RWPE1 (cell line): ENCODE data around the gene RPL36A.

Experiments
- CTCF ChIA-PET: fragments of 350-600 bp; sonication (Branson Sonifier 250); formaldehyde crosslinking; extraction: SDS; loops from one replicate; lab custom pipeline; 2021; lab: Yijun Ruan, JAX
- POLR2A ChIA-PET: fragments of 400-600 bp; formaldehyde crosslinking; extraction: SDS; loops from one replicate; lab custom pipeline; 2020; ENCODE audit warnings: antibody characterized with exemption; ENCODE audit not compliant: low non-redundant PET; lab: Yijun Ruan, JAX
- DNase-seq: peaks from one replicate; pipeline ENCODE4 v3.0.0; 2012; ENCODE audit warnings: low spot score
- H3K27ac ChIP-seq: fragments of 450-650 bp; 2 replicates; pipeline ENCODE4 v1.5.1; 2017
- TF ChIP-seq, protein P1 (sequence below): fragments of 450-650 bp; conservative IDR thresholded peaks from 2 replicates; pipeline ENCODE4 v1.5.1; 2017; ENCODE audit warnings: low read depth, mild to moderate bottlenecking

The RPL36A gene

DNA sequence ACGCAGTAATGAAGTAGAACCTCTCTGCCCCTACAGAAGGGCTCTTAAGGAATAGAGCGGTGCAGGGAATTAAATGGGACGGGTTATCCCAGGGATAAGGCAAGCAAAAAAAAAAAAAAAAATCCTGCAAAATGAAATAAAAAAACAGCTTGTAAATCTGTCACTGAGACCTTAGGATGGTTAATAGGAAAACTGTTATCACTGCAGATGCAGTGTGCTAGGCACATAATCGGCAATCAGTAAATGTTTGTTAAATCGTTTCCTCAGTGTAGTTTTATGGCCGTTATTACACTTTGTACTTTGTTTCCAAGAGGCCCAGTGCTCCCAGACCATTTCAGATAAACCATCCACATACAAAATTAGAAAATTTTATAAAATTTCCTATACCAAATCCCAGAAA is 18.2 kb downstream of the RPL36A start:
- DNase-seq: no peak
- ChIA-PET POLR2A (no interaction called here), CTCF (no interaction called here)
- TF ChIP-seq, protein P1, sequence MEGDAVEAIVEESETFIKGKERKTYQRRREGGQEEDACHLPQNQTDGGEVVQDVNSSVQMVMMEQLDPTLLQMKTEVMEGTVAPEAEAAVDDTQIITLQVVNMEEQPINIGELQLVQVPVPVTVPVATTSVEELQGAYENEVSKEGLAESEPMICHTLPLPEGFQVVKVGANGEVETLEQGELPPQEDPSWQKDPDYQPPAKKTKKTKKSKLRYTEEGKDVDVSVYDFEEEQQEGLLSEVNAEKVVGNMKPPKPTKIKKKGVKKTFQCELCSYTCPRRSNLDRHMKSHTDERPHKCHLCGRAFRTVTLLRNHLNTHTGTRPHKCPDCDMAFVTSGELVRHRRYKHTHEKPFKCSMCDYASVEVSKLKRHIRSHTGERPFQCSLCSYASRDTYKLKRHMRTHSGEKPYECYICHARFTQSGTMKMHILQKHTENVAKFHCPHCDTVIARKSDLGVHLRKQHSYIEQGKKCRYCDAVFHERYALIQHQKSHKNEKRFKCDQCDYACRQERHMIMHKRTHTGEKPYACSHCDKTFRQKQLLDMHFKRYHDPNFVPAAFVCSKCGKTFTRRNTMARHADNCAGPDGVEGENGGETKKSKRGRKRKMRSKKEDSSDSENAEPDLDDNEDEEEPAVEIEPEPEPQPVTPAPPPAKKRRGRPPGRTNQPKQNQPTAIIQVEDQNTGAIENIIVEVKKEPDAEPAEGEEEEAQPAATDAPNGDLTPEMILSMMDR: no peak
- H3K27ac ChIP-seq: no peak overlapping the region

DNA sequence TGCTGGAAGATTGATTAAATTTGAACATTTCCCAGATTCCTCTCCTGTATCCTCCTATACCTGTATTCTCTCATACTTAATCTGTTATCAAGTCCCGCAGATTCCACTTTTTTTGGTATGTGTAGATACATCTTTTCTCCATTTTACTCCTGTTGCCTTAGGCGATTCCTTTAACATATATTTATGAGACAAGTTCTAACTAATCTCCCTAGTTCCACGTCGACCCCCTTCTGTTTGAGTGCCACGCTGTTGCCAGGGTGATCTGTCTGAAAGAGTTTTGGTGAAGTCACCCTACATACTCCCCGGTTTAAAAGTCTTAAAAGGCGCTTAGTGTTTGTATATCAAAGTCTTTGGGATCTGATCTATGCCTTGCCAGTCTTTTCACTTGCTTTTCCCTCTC is 19.6 kb downstream of the RPL36A start:
- CTCF ChIA-PET: no interaction called here
- POLR2A ChIA-PET: no interaction called here
- TF ChIP-seq, protein P1: no peak
- no peak overlapping the region for H3K27ac ChIP-seq
- DNase-seq: no peak

DNA sequence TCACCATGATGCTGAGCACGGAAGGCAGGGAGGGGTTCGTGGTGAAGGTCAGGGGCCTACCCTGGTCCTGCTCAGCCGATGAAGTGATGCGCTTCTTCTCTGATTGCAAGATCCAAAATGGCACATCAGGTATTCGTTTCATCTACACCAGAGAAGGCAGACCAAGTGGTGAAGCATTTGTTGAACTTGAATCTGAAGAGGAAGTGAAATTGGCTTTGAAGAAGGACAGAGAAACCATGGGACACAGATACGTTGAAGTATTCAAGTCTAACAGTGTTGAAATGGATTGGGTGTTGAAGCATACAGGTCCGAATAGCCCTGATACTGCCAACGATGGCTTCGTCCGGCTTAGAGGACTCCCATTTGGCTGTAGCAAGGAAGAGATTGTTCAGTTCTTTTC is 21.2 kb downstream of the RPL36A start:
- POLR2A ChIA-PET: no interaction called here
- CTCF ChIA-PET: no interaction called here
- no peak overlapping the region for H3K27ac ChIP-seq
- no peak for DNase-seq
- TF ChIP-seq, protein P1: no peak

DNA sequence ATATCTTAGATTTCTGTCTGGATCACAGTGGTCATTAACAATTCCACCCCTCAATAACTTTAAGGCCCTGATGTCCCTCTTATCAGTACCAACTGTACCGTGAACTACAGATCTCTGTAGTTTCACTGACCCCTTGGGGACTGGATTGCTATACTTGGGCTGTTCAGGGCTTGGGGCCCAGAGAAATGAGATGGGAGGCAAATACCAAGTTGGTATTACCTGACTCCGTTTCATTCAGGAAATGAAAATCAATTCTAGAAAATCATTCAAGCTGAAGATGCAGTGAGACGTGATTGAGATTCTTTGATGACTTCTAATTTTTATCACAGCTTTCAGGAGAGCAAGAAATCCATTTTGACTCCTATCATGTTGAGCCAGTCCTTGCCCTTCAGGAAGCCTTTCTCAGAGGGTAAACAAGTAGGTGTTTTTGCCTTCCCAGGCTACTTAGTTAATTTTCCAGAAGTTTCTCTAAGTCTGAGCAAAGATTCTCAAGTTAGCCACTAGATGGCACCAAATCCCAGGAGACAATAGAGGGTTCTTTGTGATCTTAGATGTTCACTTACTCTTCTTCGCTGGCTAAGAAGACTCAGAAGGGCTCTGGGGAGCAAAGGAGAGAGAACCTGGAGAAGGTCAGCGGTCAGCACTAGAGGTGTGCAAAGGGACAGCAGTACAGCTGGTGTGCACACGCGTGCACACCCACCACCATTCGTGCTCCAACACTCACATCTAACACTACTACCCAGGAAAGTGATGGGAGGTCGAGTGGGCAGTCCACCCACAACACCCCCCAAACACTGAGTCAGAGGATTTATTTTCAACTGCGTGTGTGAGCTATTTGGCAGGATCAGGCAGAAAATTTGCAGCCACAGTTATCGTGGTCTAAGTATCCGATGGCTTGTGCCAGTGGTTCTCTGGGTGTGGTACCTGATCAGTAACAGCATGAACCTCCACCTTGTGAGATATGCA is 24.7 kb downstream of the RPL36A start:
- ChIA-PET CTCF (interaction anchor here (0.5 kb wide), 1 partner anchor 668 kb away, joined by 3 read pairs; no protein-coding TSS in a partner anchor), POLR2A (no interaction called here)
- TF ChIP-seq, protein P1: peak; percentile 63
- DNase-seq: peak; percentile 21
- H3K27ac ChIP-seq: no peak overlapping the region

DNA sequence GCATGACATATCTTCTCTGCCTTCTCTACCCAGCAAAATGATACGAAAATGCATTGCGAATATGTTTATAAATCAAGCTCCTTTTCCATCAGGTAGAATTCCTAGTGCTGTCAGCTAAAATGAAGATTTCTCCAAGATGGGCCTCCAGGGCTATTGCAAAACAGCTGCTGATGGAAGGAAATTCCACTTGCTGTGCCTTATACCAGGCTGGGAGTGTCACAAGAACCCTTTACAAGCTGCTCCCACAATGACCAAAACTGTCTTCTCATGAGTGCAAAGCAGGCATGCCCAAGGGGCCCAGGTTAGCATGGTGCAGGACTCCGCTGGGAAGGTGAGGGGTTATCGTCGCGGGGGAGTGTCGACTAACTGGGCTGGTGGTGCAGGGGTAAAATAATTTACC is 25.9 kb downstream of the RPL36A start:
- no peak for DNase-seq
- CTCF ChIA-PET: no interaction called here
- no peak overlapping the region for H3K27ac ChIP-seq
- TF ChIP-seq, protein P1: no peak
- POLR2A ChIA-PET: no interaction called here

DNA sequence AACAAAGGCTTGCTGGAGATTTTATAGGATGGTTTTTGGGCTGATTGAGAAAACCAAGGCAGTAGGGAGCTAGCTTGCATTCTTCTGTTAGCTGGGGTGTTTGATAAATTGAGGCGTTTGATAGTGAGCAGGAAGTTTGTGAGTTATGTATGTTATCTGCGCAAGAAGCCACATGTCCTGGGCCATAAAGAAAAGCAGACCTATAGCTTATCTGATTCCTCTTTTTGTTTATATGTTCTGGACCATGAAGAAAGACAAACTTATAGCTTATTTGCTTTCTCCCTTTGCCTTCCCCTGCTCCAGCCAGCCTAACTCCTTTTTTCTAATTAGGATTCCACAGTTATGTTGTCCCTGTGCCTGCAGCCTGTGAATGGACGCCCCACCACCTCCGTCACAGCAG is 26.4 kb downstream of the RPL36A start:
- H3K27ac ChIP-seq: no peak overlapping the region
- DNase-seq: no peak
- CTCF ChIA-PET: no interaction called here

More for the DNA sequence above, 26.4 kb downstream of the RPL36A start:
- POLR2A ChIA-PET: no interaction called here
- TF ChIP-seq, protein P1: no peak
